Measurements from ENCODE around the gene SCFD1.
"Not testable (repeated sequence)": the region's sequence is repeated elsewhere in the genome, so short reads cannot be mapped to it uniquely, and the experiment has no call there.

Gene SCFD1

DNA sequence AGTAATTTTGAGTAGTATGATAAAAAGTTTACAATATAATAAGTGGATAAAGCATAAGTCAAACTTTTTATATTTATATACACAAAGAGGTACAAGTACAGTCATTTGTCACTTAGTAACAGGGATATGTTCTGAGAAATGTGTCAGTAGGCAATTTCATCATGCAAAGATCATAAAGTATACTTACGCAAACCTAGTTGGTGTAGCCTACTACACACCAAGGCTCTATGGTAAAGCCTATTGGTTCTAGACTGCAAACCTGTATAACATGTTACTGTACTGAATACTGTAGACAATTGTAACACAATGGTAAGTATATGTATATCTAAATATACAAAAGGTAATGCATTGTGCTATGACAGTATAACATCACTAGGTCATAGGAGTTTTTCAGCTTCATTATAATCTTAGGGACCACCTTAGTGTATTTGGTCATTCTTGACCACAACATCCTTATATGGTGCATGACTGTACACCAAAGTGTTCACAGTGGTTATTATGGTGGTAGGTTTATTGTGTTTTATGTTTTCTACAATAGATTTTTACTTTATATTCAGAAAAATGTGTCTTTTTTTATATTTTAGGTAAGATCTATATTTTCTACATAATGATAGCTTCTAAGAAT is 14.9 kb upstream of the SCFD1 start:
- H3K4me3 ChIP-seq: no peak overlapping the region
- H3K27ac ChIP-seq: no peak overlapping the region

- H3K27ac ChIP-seq: no peak overlapping the region
- no peak overlapping the region for H3K4me3 ChIP-seq
Measured at GRCh38 chr14:30608533-30609006, 13.5 kb upstream of the SCFD1 start.

DNA sequence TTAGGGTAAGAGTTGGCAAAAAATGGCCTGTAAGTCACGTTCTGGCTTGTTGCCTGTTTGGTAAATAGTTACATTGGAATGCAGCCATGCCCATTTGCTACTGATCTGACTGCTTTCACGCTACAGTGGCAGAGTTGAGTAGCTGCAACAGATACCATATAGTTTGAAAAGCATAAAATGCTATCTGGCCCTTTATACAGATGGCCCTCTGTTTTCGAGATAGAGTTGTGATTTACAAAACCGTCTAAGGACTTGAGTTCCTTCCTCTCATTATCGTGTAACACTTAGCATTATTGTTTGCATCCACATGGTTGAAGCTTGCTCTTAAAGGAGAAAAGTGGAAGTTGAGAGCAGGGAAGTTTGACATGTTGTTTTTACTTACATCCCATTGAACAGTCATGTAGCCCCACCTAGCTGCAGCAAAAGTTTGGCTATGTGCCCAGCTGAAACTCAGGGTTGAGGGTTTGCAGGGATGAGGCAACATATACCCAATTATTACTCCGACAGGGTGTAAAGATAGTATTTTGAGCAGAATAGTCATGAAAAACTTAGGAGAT is 11.3 kb upstream of the SCFD1 start:
- Histone ChIP-seq H3K4me3 (no peak overlapping the region), H3K27ac (no peak overlapping the region)

DNA sequence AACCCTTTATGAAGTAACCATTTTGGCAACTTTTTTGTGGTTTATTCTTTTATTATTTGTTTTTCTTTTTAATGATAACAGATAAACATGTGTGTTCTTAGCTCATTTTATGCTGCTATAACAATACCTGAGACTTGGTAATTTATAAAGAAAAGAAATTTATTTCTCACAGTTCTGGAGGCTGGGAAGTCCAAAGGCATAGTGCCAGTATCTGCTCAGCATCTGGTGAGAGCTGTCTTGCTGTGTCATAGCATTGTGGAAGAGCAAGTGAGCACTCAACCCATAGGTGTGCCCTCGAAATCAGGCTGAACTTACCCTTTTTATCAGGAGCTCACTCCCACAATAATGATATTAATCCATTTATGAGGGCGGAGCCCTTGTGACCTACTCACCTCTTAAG is 8.0 kb upstream of the SCFD1 start:
- H3K27ac ChIP-seq: no peak overlapping the region

DNA sequence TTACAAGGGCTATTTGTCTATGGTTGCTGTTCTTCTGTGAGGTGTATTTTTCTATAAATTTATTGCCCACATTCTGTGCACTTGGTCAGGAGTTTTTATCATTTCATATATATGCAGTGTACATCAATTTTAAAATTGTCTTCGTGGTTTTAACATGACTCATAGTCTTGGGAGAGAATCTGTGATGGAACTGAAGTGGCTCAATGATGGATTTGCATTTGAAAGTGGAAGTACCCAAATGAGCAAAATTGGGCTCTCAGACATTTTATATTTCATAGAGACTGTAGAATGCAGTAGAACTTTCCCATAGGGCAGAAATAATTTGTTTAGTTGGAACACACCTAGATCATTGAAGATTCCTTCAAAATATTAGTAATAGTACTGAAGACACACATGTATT is 1.9 kb upstream of the SCFD1 start:
- no peak overlapping the region for H3K4me3 ChIP-seq
- no peak overlapping the region for H3K27ac ChIP-seq

More for the DNA sequence above, 8.0 kb upstream of the SCFD1 start:
- H3K4me3 ChIP-seq: no peak overlapping the region

- Histone ChIP-seq H3K4me3 (peak overlapping the region; percentile 63 to 81 (median 66)), H3K27ac (peak overlapping the region in 20 of 21 experiments; percentile 74 to 96 (median 90))
Measured at GRCh38 chr14:30621354-30621939, 672 bp upstream of the SCFD1 start.

- Histone ChIP-seq H3K27ac (peak overlapping the region in 1 of 21 experiments; percentile 93), H3K4me3 (peak overlapping the region in 6 of 7 experiments; percentile 63 to 81 (median 65))
Measured at GRCh38 chr14:30623412-30624131, 1.5 kb downstream of the SCFD1 start.

- Histone ChIP-seq H3K4me3 (no peak overlapping the region), H3K27ac (no peak overlapping the region)
Measured at GRCh38 chr14:30624132-30624423, 2.0 kb downstream of the SCFD1 start.

- H3K27ac ChIP-seq: no peak overlapping the region
- H3K4me3 ChIP-seq: no peak overlapping the region
Measured at GRCh38 chr14:30625533-30625932, 3.4 kb downstream of the SCFD1 start.

DNA sequence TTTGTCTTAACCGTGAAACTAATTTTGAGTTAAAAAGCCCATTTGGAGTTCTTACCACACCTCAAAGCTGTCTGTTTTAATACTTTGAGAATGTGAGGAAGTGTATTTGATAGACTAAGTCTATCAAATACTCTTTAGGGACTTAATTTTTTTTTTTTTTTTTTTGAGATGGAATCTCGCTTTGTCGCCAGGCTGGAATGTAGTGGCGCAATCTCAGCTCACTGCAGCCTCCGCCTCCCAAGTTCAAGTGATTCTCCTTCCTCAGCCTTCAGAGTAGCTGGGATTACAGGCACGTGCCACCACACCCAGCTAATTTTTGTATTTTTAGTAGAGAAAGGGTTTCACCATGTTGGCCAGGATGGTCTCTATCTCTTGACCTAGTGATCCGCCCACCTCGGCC is 7.3 kb downstream of the SCFD1 start:
- H3K27ac ChIP-seq: not testable (repeated sequence)

DNA sequence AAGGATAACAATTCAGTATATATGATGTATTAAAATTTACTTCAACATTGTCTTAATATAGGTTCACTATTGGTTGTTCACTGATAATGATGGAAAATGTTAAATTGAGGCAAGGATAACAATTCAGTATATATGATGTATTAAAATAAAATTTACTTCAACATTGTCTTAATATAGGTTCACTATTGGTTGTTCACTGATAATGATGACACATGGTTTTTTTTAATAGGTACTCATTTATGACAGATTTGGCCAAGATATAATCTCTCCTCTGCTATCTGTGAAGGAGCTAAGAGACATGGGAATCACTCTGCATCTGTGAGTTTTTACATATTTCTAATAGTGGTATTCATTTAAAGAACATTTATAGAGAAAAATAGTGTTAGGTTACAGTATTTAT is 8.1 kb downstream of the SCFD1 start:
- H3K27ac ChIP-seq: no peak overlapping the region
- no peak overlapping the region for H3K4me3 ChIP-seq

More for the DNA sequence above, 7.3 kb downstream of the SCFD1 start:
- H3K4me3 ChIP-seq: not testable (repeated sequence)

DNA sequence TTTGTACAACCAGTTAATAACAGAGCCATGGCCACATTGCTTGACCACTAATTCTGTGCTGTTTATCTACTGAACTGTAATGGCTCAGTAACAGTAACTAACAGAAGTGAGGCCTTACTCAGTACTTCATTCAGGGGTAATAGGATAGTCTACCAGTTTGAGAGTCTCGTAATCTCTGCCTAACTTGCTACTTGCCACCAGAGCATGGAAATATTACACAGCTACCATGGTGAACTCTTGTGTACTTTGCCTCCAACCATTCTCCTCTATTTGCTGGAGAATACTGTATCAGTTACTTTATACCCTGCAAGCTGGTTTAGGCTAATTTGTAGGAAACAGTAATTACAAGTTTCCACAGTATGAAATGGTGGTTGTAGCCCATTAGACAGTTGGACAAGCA is 10.6 kb downstream of the SCFD1 start:
- H3K27ac ChIP-seq: no peak overlapping the region
- H3K4me3 ChIP-seq: no peak overlapping the region

GRCh38 chr14:30638926-30639325 is 16.8 kb downstream of the SCFD1 start:
- Histone ChIP-seq H3K27ac (no peak overlapping the region), H3K4me3 (no peak overlapping the region)

DNA sequence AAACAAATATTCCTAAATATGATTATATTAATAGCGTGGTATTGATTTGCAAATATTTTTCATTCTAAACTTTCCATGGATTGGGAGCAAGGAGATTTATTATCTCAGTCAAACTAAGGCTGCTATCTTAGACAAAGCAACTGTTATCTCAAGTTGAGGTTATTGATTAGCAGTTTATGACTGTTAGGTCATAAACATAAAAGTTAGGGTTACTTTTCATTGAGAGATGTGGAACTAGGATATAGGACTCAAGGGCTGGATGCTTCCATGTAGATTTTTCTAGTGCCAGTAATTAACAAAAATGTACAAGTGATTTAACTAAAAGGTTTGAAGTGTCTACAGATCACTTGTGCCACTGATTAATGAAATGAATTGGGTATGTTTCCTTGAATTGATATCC is 19.1 kb downstream of the SCFD1 start:
- H3K4me3 ChIP-seq: no peak overlapping the region
- no peak overlapping the region for H3K27ac ChIP-seq

DNA sequence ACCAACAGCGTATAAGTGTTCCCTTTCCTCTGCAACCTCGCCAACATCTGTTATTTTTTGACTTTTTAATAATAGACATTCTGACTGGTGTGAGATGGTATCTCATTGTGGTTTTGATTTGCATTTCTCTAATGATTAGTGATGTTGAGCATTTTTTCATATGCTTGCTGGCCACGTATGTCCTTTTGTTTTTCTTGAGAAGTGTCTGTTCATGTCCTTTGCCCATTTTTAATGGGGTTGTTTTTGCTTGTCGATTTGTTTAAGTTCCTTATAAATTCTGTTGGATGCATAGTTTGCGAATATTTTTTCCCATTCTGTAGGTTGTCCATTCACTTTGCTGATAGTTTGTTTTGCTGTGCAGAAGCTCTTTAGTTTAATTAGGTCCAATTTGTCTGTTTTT is 22.3 kb downstream of the SCFD1 start:
- H3K27ac ChIP-seq, H3K4me3 ChIP-seq: not testable (repeated sequence)

DNA sequence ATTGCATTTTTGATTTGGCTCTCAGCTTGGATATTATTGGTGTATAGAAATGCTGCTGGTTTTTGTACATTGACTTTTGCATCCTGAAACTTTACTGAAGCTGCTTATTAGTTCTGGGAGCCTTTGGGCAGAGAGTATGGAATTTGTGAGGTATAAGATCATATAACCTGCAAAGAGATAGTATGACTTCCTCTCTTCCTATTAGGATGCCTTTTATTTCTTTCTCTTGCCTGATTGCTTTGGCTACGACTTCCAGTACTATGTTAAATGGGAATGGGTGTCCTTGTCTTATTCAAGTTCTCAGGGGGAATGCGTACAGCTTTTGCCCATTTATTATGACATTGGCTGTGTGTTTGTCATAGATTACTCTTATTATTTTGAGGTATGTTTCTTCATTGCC is 23.5 kb downstream of the SCFD1 start:
- H3K4me3 ChIP-seq: no peak overlapping the region
- no peak overlapping the region for H3K27ac ChIP-seq

GRCh38 chr14:30648471-30648870 is 26.4 kb downstream of the SCFD1 start:
- no peak overlapping the region for H3K27ac ChIP-seq
- H3K4me3 ChIP-seq: no peak overlapping the region

- Histone ChIP-seq H3K27ac (no peak overlapping the region), H3K4me3 (no peak overlapping the region)
Measured at GRCh38 chr14:30651937-30652336, 29.8 kb downstream of the SCFD1 start.

- no peak overlapping the region for H3K27ac ChIP-seq
Measured at GRCh38 chr14:30655124-30655523, 33.0 kb downstream of the SCFD1 start.

DNA sequence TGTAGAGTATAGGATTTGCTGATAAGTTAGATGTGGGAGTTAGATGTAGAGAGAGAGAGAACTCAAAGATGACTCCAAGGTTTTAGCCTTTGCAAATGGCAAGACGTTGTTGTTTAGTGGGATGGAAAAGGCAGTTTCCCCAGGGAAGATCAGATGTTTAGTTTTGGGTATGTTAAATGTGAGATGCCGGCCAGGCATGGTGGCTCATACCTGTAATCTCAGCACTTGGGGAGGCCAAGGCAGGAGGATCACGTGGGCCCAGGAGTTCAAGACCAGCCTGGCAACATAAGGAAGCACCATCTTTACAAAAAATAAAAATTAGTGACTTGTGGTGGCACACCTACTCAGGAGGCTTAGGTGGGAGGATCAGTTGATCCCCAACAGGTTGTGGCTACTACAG is 33.5 kb downstream of the SCFD1 start:
- no peak overlapping the region for H3K27ac ChIP-seq
- no peak overlapping the region for H3K4me3 ChIP-seq

More at GRCh38 chr14:30655124-30655523, 33.0 kb downstream of the SCFD1 start:
- H3K4me3 ChIP-seq: no peak overlapping the region

DNA sequence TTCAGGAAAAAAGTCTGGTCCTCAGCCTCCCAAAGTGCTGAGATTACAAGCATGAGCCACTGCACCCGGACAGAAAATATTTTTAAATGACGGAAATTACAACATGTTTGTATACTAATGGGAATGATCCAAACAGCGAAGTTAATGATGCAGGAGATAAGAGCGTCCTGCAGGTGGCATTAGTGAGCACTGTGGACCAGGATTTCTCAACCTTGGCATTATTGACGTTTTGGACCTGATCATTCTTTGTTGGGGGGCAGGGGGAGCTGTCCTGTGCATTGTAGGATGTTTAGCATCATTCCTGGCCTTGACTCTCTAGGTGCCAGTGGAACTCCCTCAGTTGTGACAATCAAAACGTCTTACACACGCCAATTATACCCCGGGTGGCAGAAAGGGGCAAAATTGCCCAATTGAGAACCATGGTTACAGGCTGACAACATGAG is 34.1 kb downstream of the SCFD1 start:
- Histone ChIP-seq H3K27ac (no peak overlapping the region), H3K4me3 (no peak overlapping the region)
